DMS79 (cell line): ENCODE results near the gene ABTB2.
A peak's percentile ranks its signal among the peaks of the same experiment; 100 is the strongest.

Experiments
- DNase-seq: peaks from one replicate; lab custom pipeline; 2025; lab: John Stamatoyannopoulos, UW

Gene ABTB2

GRCh38 chr11:34341931-34342533 is 15.8 kb downstream of the ABTB2 start:
- peak; percentile 29 for DNase-seq

- no peak for DNase-seq
Observed at GRCh38 chr11:34341096-34341495, 16.7 kb downstream of the ABTB2 start.

- no peak for DNase-seq
Observed at GRCh38 chr11:34340653-34341052, 17.2 kb downstream of the ABTB2 start.

GRCh38 chr11:34339149-34340064 is 18.4 kb downstream of the ABTB2 start:
- no peak for DNase-seq

DNA sequence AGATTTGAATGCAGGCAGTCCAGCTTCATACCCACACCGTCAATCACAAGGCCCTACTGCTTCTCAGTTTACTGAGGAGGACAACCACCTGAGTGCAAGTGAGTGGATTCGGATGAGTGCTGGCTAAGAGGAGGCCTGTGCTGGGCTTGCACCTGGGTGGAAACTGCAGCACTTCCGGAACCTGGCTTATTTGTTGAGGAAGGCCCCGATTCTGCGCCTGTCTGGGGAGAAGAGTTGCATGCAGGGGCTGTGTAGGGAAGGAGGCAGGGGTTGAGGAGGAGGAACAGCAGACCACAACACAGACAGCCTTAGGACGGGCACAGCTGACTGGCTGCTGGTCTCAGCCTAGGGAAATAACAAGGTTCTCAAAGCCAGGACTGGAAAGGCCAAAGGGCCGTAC is 20.8 kb downstream of the ABTB2 start:
- peak; percentile 82 for DNase-seq

DNA sequence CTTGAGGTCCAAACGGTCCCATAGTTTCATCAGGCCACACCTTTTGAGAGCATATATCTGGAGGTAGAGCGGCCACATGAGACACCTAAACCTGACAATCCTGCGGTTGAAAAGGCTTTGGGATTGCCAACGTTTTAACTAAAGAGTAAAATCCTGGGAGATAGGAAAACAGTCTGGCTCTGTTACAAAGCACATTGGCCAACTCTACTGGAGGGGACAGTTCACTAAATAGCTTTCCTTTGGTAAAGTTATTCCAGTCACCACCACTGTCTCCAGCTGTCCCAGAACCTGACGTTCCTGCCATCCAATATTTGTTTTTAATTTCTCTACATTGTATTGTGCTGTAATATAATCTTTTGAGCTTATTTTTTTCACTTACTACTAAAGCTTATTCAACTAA is 22.0 kb downstream of the ABTB2 start:
- DNase-seq: no peak

DNA sequence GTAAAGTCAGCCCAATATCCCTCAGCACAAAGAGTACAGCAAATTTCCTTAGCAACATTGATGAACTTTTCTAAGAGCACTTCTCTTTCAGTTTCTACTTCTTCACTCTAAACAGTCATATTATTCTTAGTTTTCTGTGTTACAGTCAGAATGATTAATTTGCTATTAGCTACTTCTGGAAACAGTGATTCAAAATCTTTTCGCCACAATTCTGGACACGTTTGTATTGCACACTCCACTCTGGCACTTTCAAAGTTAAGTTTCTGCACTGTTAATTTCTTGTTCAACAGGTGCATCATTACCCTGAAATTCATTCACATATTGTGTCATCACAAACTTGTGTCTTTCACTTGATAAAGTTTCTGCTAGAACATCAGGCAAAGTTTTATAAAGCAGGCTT is 22.5 kb downstream of the ABTB2 start:
- no peak for DNase-seq

- DNase-seq: no peak
Observed at GRCh38 chr11:34333787-34334186, 24.0 kb downstream of the ABTB2 start.

DNA sequence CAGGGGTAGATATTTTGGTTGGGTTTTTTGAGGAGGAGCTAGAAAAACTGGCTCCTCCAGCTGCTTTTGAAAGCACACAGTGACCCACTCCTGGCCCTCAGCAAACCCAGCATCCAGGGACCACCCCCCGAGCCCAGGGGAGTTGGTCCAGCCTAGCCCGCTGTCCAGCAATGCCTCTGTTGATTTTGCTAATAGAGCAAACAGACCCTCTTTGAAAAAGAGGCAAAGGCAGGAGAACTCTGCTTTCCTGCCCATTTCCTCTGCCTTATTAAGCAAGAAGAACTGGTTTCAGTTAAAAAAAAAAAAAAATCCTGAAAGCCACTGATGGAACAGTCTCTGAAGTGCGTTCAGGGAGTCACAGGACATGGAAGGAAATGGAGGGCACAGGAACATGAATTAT is 25.3 kb downstream of the ABTB2 start:
- DNase-seq: no peak

GRCh38 chr11:34331736-34332135 is 26.1 kb downstream of the ABTB2 start:
- no peak for DNase-seq

DNA sequence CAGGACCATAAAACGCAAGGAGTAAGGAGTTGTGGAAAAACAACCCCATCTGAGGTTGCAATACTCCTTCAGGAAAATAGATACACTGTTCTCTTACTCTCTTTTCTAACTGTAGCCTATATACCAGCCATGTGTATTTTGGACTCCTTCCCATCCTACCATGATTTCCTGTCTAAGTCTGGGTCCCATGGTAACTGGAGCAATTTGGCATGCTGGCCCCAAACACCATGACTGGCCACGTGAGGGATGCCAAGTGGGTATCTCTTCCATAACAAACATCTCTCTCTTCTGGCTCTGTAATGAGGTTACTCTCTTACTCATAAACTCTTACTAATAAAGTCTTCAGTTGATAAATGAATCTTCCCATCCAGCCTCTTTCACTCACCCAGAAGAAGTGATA is 26.5 kb downstream of the ABTB2 start:
- peak; percentile 89 for DNase-seq

GRCh38 chr11:34330653-34331052 is 27.2 kb downstream of the ABTB2 start:
- no peak for DNase-seq

DNA sequence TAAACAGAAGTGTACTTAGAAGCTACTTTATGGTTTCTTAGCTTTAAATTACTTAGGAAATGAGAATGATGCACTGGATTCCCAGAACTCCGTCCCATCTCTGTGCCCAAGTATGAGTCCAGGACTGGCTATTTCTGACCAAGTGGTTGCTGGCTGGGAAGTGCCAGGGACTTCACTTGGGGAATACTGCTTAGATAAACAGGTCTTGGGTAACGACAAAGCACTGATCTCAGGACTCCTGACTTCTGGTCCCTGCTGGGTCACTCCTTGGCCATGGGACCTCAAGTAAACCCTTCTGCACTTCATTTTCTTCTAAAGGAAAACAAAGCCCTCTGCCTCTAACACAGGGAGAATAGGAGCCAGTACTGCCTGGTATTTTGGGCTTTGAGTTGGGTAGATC is 27.9 kb downstream of the ABTB2 start:
- DNase-seq: no peak

GRCh38 chr11:34328632-34328910 is 29.2 kb downstream of the ABTB2 start:
- DNase-seq: no peak

GRCh38 chr11:34327804-34328631 is 29.8 kb downstream of the ABTB2 start:
- DNase-seq: peak; percentile 10

- no peak for DNase-seq
Observed at GRCh38 chr11:34324466-34324865, 33.3 kb downstream of the ABTB2 start.

GRCh38 chr11:34323601-34324000 is 34.2 kb downstream of the ABTB2 start:
- DNase-seq: peak; percentile 18

DNA sequence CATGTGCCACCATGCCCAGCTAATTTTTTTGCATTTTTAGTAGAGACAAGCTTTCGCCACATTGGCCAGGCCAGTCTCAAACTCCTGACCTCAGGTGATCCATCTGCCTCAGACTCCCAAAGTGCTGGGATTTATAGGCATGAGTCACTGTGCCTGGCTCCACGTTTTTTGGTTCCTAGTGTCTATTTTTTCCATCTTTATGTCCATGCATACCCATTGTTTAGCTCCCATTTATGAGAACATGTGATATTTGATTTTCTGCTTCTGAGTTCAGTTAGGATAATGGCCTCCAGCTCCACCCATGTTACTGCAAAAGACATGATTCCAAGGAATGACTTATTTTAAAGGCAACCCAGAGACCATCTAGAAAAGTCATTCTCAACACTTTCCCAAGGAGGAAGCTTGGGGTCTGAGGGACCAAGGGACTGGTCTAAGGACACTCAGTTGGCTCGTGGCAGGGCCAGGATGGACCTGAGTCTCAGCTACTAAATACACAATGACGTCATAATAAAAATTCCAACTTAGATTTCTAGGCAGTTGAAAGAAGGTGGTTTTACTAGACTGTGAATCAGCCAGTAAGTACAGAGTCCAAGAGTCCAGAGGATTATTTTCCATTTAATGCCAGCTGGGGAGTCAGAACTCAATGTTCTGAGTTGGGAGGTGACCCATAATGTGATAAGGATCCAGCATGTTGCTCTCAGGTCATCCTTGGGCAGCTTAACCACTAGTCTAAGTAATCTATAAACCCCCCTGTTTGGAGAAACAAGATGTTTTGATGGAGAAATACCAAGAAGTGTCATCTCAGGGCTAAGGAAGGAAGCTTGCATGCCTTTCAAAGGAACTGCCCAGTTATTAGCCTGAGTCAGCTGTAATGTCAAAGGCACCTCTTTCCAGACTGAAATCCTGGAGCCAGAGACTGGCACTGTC is 39.4 kb downstream of the ABTB2 start:
- DNase-seq: no peak

GRCh38 chr11:34317666-34318065 is 40.1 kb downstream of the ABTB2 start:
- DNase-seq: no peak

DNA sequence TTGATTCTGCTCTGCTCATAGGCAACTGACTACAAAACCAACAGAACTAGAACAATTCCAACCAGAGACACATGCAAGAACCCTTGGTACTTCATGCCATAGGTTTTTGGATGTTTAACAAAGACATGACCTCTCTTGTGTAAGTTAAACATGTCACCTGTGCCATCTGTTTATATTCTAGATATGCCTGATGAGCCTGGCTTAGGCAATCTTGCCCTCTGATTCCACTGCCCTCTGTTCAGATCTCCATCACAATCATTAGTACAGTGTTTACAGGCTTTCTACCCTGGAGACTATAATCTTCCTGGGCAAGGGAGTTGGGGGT is 40.8 kb downstream of the ABTB2 start:
- no peak for DNase-seq

DNA sequence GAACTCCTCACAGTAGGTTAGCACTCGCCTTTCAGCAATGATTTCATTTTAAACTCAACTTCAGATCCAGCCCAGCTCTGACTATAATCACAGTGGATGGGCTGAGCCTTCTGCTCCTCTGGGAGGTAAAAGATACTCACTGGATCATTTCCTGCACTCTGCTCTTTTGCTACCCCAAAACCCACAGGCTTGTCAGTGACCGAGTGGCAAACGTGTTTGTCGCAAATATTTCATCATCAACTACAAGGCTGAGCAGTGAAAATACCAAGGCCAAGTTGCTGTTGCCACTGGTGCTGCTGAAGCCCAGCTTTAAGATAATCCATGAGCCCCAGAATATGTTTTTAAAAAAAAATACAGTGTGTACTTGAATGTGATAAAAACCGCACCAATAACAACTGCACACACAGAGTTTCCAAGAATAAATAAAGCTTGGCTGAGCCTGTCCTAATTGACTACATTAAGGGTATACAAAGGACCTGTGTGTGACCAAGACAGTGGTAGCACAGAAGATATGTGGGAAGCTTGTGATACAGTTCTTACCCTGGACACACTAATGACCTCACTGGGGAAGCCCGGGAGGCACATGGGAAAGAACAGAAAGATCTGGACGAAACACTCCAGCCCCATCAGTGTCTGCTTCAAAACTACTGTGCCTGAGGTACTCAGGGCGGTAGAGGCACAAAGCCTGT is 41.3 kb downstream of the ABTB2 start:
- DNase-seq: no peak
